Gastrocnemius medialis (tissue), 4 donors: Measurements from ENCODE around the gene COL27A1. TPM values are rescaled to one million over a fixed set of nuclear protein-coding genes. Genes with fewer than 3 reads are reported as not detected.
A peak's percentile ranks its signal among the peaks of the same experiment; 100 is the strongest.

Experiments
- ATAC-seq, 2 donors: fragments of 150-250 bp; one replicate each; pipeline ENCODE4 v1.9.1; 2016
- DNase-seq, 2 donors: peaks; one replicate each; pipeline ENCODE4 v3.0.0-alpha.2; 2019
- H3K27ac ChIP-seq, 4 donors: fragments of 200-600 bp; sonication (generic); 1 replicate in 1 of 4; 2 replicates in 3 of 4; pipeline ENCODE4 v1.5.1; 2016 to 2018; ENCODE audit warnings: mild to moderate bottlenecking in 2 of 4, moderate library complexity in 1 of 4
- H3K27me3 ChIP-seq, 3 donors: fragments of 200-600 bp; sonication (generic) in 2 of 3; 1 replicate in 1 of 3; 2 replicates in 2 of 3; pipeline versions ENCODE4 v1.5.1 to v1.6.0; 2016 to 2019; ENCODE audit warnings: mild to moderate bottlenecking in 1 of 3, moderate library complexity in 1 of 3
- H3K36me3 ChIP-seq, 2 donors: fragments of 200-600 bp; sonication (generic) in 1 of 2; one replicate each; pipeline ENCODE4 v1.5.1; 2017 to 2018
- H3K4me1 ChIP-seq, 2 donors: fragments of 200-600 bp; sonication (generic) in 1 of 2; one replicate each; pipeline ENCODE4 v1.5.1; 2016 to 2017; ENCODE audit warnings: mild to moderate bottlenecking in 2 of 2
- H3K4me3 ChIP-seq, 4 donors: fragments of 200-600 bp; sonication (generic) in 3 of 4; 1 replicate in 1 of 4; 2 replicates in 3 of 4; pipeline ENCODE4 v1.5.1; 2016 to 2019; ENCODE audit warnings: mild to moderate bottlenecking in 2 of 4
- H3K9me3 ChIP-seq, 3 donors: fragments of 200-600 bp; sonication (generic) in 2 of 3; 1 replicate in 1 of 3; 2 replicates in 2 of 3; pipeline ENCODE4 v1.5.1; 2016 to 2019
- CTCF ChIP-seq, 5 experiments: fragments of 450-650 bp in 3 of 5; fragments of 200-600 bp in 2 of 5; sonication (generic) in 2 of 5; IDR thresholded peaks in 4 of 5; conservative IDR thresholded peaks in 1 of 5; 1 replicate in 4 of 5; 2 replicates in 1 of 5; pipeline ENCODE4 v1.5.1; 2016 to 2019; ENCODE audit warnings: antibody characterized with exemption in 5 of 5, mild to moderate bottlenecking in 3 of 5, moderate library complexity in 3 of 5
- POLR2A ChIP-seq, 2 donors: fragments of 450-650 bp; IDR thresholded peaks; one replicate each; pipeline ENCODE4 v1.6.1; 2017; ENCODE audit warnings: antibody characterized with exemption in 2 of 2, mild to moderate bottlenecking in 2 of 2, moderate library complexity in 2 of 2
- in situ Hi-C, 4 donors: fragments of 200-750 bp; cut with MboI; loops; one replicate each; pipeline versions ENCODE4 v1.15.0 to v1.8.0; 2017; ENCODE audit warnings: low sequenced_read_pairs in 4 of 4
- intact Hi-C: fragments of 100-400 bp; cut with DNase I; formaldehyde crosslinking; loops from one replicate; pipeline ENCODE4 v1.15.1; 2023; ENCODE audit warnings: low total_unique reads
- total RNA-seq, 4 donors: library from RNA; depleted of rRNA; stranded (reverse); fragments of >200 nt; gene quantifications; one replicate each; pipeline versions ENCODE4 v1.1.0 to v1.2.3, GENCODE V29; 2016

The COL27A1 gene
- total RNA-seq, 4 donors from 2014 or later: 0.42 to 1.4 (median 0.95) TPM

- in situ Hi-C loops: loop anchor here in 3 of 4 donors (5.0 to 25.0 kb wide), 5 partner anchors 124 to 477 kb away; partner anchors contain the start of gene COL27A1 (in 1 of the 3)
- Histone ChIP-seq H3K27ac (no peak overlapping the region), H3K4me3 (no peak overlapping the region), H3K4me1 (no peaks in the 10 kb centered on the region), H3K9me3 (no peaks in the 10 kb centered on the region), H3K27me3 (no peaks in the 10 kb centered on the region), H3K36me3 (no peaks in the 10 kb centered on the region)
- ATAC-seq: no peak
- intact Hi-C loops: no loop called here
- TF ChIP-seq CTCF (IDR thresholded peaks at IDR 0.05 in 4 of 5, conservative IDR thresholded peaks at IDR 0.05 in 1 of 5) (no peak), POLR2A (IDR thresholded peaks at IDR 0.05) (no peak)
- DNase-seq: peak in 1 of 2 donors; percentile 1
Measured at GRCh38 chr9:114289106-114289505, 133.8 kb downstream of the COL27A1 start.

- TF ChIP-seq POLR2A (IDR thresholded peaks at IDR 0.05): no peak
- no peak for TF ChIP-seq CTCF (IDR thresholded peaks at IDR 0.05 in 4 of 5, conservative IDR thresholded peaks at IDR 0.05 in 1 of 5)
- H3K4me3 ChIP-seq: no peak overlapping the region
- no peak overlapping the region for H3K27ac ChIP-seq
- H3K4me1 ChIP-seq: no peaks in the 10 kb centered on the region
- in situ Hi-C loops (loop anchor here (5.0 to 25.0 kb wide), 6 partner anchors 125 to 478 kb away; partner anchors contain the start of gene COL27A1 (in 1 of the 4)), intact Hi-C loops (no loop called here)
- H3K36me3 ChIP-seq: peaks cover 0 to 5% of the 10 kb centered on the region in 2 donors
- ATAC-seq: no peak
- H3K27me3 ChIP-seq: no peaks in the 10 kb centered on the region
- DNase-seq: peak in 1 of 2 donors; percentile 8
- no peaks in the 10 kb centered on the region for H3K9me3 ChIP-seq
Measured at GRCh38 chr9:114289571-114290481, 134.5 kb downstream of the COL27A1 start.

GRCh38 chr9:114290561-114290986 is 135.2 kb downstream of the COL27A1 start:
- intact Hi-C loops (no loop called here), in situ Hi-C loops (loop anchor here in 3 of 4 donors (5.0 to 25.0 kb wide), 2 partner anchors 183 to 478 kb away; no protein-coding TSS in a partner anchor)
- Histone ChIP-seq H3K4me1 (no peaks in the 10 kb centered on the region), H3K9me3 (no peaks in the 10 kb centered on the region), H3K4me3 (no peak overlapping the region), H3K36me3 (peaks cover 0 to 11% of the 10 kb centered on the region in 2 donors), H3K27ac (no peak overlapping the region), H3K27me3 (no peaks in the 10 kb centered on the region)
- ATAC-seq (peak; percentile 18 to 19), DNase-seq (peak in 1 of 2 donors; percentile 10)
- no peak for TF ChIP-seq POLR2A (IDR thresholded peaks at IDR 0.05)
- TF ChIP-seq CTCF (IDR thresholded peaks at IDR 0.05 in 4 of 5, conservative IDR thresholded peaks at IDR 0.05 in 1 of 5): no peak

- intact Hi-C loops: loop anchor here (1.0 kb wide), 3 partner anchors 136 to 209 kb away; partner anchors contain the start of gene COL27A1
Measured at GRCh38 chr9:114291064-114291474, 135.7 kb downstream of the COL27A1 start.

More at GRCh38 chr9:114291064-114291474, 135.7 kb downstream of the COL27A1 start:
- no peak overlapping the region for H3K4me3 ChIP-seq
- H3K27ac ChIP-seq: no peak overlapping the region
- peak; percentile 84 to 96 (median 93) for TF ChIP-seq CTCF (IDR thresholded peaks at IDR 0.05 in 4 of 5, conservative IDR thresholded peaks at IDR 0.05 in 1 of 5)
- TF ChIP-seq POLR2A (IDR thresholded peaks at IDR 0.05): no peak
- in situ Hi-C loops: loop anchor here in 3 of 4 donors (5.0 to 25.0 kb wide), 2 partner anchors 184 to 479 kb away; no protein-coding TSS in a partner anchor
- no peaks in the 10 kb centered on the region for H3K4me1 ChIP-seq
- H3K27me3 ChIP-seq: no peaks in the 10 kb centered on the region
- no peaks in the 10 kb centered on the region for H3K9me3 ChIP-seq
- DNase-seq: peak; percentile 31 to 56
- peak; percentile 69 to 75 for ATAC-seq
- H3K36me3 ChIP-seq: peaks cover 0 to 13% of the 10 kb centered on the region in 2 donors
